Measurements from ENCODE around the gene PLET1.

Gene PLET1

DNA sequence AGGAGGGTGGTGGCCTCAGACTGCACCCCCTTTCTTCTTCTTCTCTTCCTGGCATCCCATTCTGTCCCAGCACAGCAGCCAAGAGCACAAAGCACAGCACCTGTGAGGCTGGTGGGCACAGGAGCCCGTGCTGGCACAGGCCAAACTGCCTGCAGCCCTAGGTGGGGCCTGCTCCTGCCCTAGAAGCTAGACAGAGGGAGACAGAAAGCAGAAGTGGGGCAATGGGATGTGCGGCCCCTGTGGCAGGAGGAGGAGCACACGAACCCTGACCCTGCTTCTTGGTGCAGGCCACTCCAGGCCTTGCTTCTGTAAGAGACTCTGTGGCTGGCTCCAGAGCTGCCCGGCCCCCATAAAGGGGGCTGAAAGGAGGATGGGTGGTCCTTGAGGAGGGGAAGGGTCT, 38.4 kb downstream of the PLET1 start:
- no peak for DNase-seq
- no peak overlapping the region for H3K4me3 Mint-ChIP-seq
- peaks cover 13% of the 10 kb centered on the region for H3K9me3 Mint-ChIP-seq
- peaks cover 23% of the 10 kb centered on the region for H3K27me3 Mint-ChIP-seq (ENCODE audit: low read depth, poor library complexity)
- no peaks in the 10 kb centered on the region for H3K36me3 Mint-ChIP-seq (ENCODE audit: low read depth)
- TF ChIP-seq, protein P1, sequence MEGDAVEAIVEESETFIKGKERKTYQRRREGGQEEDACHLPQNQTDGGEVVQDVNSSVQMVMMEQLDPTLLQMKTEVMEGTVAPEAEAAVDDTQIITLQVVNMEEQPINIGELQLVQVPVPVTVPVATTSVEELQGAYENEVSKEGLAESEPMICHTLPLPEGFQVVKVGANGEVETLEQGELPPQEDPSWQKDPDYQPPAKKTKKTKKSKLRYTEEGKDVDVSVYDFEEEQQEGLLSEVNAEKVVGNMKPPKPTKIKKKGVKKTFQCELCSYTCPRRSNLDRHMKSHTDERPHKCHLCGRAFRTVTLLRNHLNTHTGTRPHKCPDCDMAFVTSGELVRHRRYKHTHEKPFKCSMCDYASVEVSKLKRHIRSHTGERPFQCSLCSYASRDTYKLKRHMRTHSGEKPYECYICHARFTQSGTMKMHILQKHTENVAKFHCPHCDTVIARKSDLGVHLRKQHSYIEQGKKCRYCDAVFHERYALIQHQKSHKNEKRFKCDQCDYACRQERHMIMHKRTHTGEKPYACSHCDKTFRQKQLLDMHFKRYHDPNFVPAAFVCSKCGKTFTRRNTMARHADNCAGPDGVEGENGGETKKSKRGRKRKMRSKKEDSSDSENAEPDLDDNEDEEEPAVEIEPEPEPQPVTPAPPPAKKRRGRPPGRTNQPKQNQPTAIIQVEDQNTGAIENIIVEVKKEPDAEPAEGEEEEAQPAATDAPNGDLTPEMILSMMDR (IDR thresholded peaks at IDR 0.05), result no peak
- H3K4me1 Mint-ChIP-seq, result peaks cover 12% of the 10 kb centered on the region
- no peak overlapping the region for H3K27ac Mint-ChIP-seq

DNA sequence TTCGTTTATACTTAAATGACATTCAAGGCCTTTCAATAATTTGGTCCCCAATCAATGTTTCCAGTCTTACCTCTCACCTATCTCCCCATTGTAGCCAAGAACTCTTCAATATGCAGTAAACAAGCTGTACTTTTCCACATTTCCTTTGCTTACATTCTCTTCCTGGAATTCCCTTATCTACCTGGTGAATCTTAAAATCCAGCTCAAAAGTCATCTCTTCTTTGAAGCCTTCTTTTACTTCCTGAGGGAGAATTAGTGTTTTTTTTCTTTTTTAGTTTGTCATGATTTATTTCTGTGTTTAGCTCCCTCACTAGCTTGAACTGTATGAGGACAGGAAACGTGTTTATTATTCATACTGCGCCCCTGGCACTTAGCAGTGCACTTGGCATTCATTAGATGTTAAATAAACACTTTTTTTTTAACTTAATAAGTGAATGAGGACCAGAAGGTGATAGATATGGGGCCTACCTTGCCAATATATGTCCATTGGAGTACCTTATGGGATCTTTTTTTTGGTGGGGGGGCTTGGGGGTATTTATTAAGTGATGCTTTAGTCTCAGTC, 39.3 kb downstream of the PLET1 start:
- Mint-ChIP-seq H3K9me3 (peaks cover 13% of the 10 kb centered on the region), H3K36me3 (ENCODE audit: low read depth) (no peaks in the 10 kb centered on the region), H3K4me3 (no peak overlapping the region), H3K4me1 (peaks cover 6% of the 10 kb centered on the region), H3K27me3 (ENCODE audit: low read depth, poor library complexity) (peaks cover 23% of the 10 kb centered on the region), H3K27ac (no peak overlapping the region)
- DNase-seq, result no peak
- TF ChIP-seq, protein P1 (IDR thresholded peaks at IDR 0.05), result no peak

DNA sequence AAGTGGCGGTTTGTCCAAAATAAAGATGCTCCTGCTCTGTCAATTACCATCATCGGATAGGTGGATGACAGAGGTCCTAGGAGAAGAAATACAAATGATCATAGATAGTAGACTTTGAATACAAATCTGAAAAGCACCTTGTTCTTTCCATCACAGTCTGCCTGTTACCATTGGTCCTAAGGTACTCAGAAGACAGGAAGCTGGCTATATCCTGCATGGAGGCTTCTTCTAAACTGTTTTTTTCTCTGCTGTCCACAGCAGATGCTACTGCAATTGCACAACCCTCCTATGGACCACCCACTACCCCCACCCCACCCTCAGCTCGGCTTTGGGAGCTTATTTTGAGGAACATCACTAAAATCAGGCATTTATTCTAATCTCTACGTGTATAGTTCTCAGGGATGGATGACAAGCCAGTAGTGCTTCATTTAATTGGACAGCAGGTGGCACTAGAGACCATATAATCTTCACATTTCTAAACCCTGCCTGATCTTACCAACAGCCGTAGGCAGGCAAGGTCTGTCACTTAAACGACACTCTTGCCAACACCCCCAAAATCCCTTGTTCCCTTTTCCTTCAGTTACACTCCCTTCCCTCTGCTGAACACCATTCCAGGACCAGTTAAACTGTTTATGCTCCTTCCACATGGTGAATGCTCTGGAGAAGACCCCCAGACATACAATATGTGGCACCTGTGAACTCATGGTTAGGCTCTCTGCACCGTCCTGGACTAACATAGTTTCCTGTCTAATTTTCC, 41.0 kb downstream of the PLET1 start:
- DNase-seq, result peak; percentile 39
- H3K36me3 Mint-ChIP-seq (ENCODE audit: low read depth), result no peaks in the 10 kb centered on the region
- H3K27ac Mint-ChIP-seq, result no peak overlapping the region
- peaks cover 6% of the 10 kb centered on the region for H3K4me1 Mint-ChIP-seq
- H3K4me3 Mint-ChIP-seq, result no peak overlapping the region
- H3K27me3 Mint-ChIP-seq (ENCODE audit: low read depth, poor library complexity), result peaks cover 17% of the 10 kb centered on the region
- TF ChIP-seq, protein P1 (IDR thresholded peaks at IDR 0.05), result peak; percentile 68
- peaks cover 9% of the 10 kb centered on the region for H3K9me3 Mint-ChIP-seq

DNA sequence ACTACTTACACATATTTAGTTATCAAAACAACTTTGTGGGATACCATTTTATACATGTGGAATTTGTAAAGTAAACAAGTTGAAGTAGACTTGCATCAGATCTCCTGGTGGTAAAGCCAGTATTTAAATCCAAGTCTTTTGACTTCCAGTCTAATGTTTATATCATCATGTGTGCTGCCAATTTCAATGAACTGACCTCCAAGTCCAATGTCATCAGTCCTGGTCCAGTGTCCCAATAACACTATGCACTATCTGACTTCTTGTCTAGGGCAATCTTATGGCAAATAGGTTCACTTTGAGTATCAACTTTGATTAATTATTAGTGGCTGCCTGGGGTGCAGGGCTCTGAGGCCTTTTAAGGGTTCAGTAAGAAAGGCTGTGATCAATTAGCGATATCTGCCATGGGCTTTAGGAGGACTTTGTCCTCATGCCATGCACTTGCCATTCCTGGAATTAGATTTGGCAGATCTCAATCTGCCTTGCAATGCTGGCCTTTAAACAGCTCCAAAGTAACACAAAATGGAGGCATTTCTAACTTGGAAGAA, 44.0 kb downstream of the PLET1 start:
- peaks cover 5% of the 10 kb centered on the region for H3K27me3 Mint-ChIP-seq (ENCODE audit: low read depth, poor library complexity)
- no peak overlapping the region for H3K27ac Mint-ChIP-seq

DNA sequence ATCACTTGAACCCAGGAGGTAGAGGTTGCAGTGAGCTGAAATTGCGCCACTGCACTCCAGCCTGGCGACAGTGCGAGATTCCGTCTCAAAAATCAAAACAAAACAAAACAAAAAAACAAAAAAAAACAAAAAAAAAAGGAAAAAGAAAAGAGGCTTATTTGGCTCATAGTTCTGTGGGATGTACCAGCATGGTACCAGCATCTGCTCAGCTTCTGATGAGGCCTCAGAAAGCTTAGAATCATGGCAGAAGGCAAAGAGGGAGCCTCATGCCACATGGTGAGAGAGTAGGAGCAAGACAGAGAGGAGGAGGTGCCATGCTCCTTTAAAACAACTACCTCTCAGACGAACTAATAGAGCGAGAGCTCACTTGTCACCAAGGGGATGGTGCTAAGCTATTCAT, 45.0 kb downstream of the PLET1 start:
- Mint-ChIP-seq H3K4me3 (no peak overlapping the region), H3K27ac (no peak overlapping the region), H3K36me3 (ENCODE audit: low read depth) (no peaks in the 10 kb centered on the region), H3K27me3 (ENCODE audit: low read depth, poor library complexity) (peaks cover 5% of the 10 kb centered on the region), H3K4me1 (no peaks in the 10 kb centered on the region), H3K9me3 (no peaks in the 10 kb centered on the region)
- TF ChIP-seq, protein P1 (IDR thresholded peaks at IDR 0.05), result no peak
- DNase-seq, result no peak

More for the DNA sequence above, 44.0 kb downstream of the PLET1 start:
- Mint-ChIP-seq H3K9me3 (no peaks in the 10 kb centered on the region), H3K4me1 (no peaks in the 10 kb centered on the region), H3K36me3 (ENCODE audit: low read depth) (no peaks in the 10 kb centered on the region), H3K4me3 (no peak overlapping the region)
- TF ChIP-seq, protein P1 (IDR thresholded peaks at IDR 0.05), result no peak
- no peak for DNase-seq
